T-helper 1 cell treated with Interleukin-12 subunit alpha and Interleukin-12 subunit beta and Interleukin-4 antibody, amounts not matched to agents 30 μg/mL and 1 μg/mL, for 36 hours (primary cell): Measurements from ENCODE around the gene UNC5B.

Experiments used
- H3K27ac Mint-ChIP-seq: one replicate; pipeline ENCODE4 v1.8.0; 2021; ENCODE audit warnings: mild to moderate bottlenecking, mixed read lengths
- H3K27me3 Mint-ChIP-seq: one replicate; pipeline ENCODE4 v1.8.0; 2021; ENCODE audit warnings: low read depth, mixed read lengths
- H3K36me3 Mint-ChIP-seq: one replicate; pipeline ENCODE4 v1.8.0; 2021; ENCODE audit warnings: low read depth, mixed read lengths
- H3K4me1 Mint-ChIP-seq: one replicate; pipeline ENCODE4 v1.8.0; 2021; ENCODE audit warnings: low read depth, mixed read lengths
- H3K4me3 Mint-ChIP-seq: one replicate; pipeline ENCODE4 v1.8.0; 2021; ENCODE audit warnings: mild to moderate bottlenecking, moderate library complexity, mixed read lengths
- H3K9me3 Mint-ChIP-seq: one replicate; pipeline ENCODE4 v1.8.0; 2021; ENCODE audit warnings: mixed read lengths

The UNC5B gene

DNA sequence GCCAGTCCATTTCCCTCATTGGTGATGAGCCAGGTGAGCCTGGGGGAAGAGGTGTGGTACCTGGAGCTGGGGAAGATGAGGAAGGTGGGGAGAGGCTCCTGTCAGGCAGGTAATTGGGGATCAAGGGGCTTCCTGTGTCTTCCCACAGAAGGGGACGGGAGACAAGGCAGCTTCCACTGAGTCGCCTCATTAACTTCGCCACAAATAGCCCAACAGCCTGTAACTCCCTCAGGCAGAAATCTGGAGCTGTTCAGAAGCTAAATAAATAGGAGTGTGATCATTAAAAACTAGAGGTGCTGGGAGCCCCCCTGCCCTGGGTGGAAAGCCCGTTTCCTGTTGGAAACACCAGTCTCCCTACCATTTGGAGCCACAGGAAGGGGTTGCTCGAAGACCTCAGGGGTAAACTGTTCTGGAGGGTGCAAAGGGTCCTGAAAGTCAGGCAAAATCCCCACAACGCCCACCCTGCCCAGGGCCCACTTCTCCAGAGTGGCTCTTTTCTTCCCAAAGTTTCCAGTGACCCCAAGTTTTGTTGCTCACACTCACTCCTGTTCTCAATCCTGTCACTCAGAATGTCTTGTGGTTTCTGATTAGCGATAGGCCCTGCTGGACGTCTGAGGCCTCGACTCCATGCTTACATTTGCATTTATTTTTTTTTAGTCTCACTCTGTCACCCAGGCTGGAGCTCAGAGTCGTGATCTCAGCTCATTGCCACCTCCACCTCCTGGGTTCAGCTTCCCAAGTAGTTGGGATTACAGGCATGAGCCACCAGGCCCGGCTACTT is 25.7 kb downstream of the UNC5B start:
- H3K36me3 Mint-ChIP-seq, result no peaks in the 10 kb centered on the region
- H3K27ac Mint-ChIP-seq, result no peak overlapping the region
- no peaks in the 10 kb centered on the region for H3K9me3 Mint-ChIP-seq
- no peaks in the 10 kb centered on the region for H3K27me3 Mint-ChIP-seq
- no peaks in the 10 kb centered on the region for H3K4me1 Mint-ChIP-seq
- H3K4me3 Mint-ChIP-seq, result no peak overlapping the region

- Mint-ChIP-seq H3K36me3 (no peaks in the 10 kb centered on the region), H3K27ac (no peak overlapping the region), H3K4me1 (no peaks in the 10 kb centered on the region), H3K27me3 (no peaks in the 10 kb centered on the region), H3K9me3 (no peaks in the 10 kb centered on the region), H3K4me3 (no peak overlapping the region)
Measured at GRCh38 chr10:71238626-71239025, 26.3 kb downstream of the UNC5B start.

DNA sequence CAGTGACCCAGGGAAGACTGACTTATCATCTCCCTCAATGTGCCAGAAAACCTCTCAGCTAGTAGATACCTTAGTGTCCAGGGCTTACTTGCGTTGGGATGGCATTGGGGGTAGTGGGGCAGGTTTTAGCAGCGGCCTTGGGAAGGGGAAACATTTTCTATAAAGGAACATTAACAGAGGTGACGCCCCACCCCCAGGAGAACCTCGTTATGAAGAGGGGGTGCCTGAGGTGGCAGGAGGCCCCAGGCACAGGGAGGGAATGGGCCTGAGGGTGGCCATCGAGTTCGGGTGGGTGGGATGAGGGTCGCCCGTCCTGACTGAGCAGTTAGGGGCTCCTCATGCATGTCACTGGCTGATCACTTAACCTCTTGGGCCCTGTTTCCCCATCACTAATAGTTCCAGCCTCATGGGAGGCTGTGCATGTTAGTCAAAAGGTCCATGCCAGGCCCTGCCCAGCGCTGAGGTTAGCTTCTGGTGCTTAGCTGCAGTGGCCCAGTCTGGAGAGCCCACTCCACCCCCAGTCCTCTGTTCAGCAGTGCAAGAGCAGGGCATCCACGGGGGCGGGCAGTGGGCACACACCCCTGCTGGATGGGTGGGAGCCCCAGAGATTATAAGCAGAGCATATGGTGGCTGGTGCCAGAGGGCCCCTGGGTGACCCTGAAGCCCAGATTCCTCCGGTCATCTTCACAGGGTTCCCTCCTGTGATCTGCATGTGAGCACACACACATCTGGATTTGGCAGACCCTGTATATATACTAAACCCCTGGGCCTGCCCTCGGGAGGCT is 27.0 kb downstream of the UNC5B start:
- Mint-ChIP-seq H3K36me3 (no peaks in the 10 kb centered on the region), H3K9me3 (no peaks in the 10 kb centered on the region), H3K27me3 (peaks cover under 1% of the 10 kb centered on the region), H3K4me3 (no peak overlapping the region), H3K4me1 (no peaks in the 10 kb centered on the region), H3K27ac (no peak overlapping the region)

DNA sequence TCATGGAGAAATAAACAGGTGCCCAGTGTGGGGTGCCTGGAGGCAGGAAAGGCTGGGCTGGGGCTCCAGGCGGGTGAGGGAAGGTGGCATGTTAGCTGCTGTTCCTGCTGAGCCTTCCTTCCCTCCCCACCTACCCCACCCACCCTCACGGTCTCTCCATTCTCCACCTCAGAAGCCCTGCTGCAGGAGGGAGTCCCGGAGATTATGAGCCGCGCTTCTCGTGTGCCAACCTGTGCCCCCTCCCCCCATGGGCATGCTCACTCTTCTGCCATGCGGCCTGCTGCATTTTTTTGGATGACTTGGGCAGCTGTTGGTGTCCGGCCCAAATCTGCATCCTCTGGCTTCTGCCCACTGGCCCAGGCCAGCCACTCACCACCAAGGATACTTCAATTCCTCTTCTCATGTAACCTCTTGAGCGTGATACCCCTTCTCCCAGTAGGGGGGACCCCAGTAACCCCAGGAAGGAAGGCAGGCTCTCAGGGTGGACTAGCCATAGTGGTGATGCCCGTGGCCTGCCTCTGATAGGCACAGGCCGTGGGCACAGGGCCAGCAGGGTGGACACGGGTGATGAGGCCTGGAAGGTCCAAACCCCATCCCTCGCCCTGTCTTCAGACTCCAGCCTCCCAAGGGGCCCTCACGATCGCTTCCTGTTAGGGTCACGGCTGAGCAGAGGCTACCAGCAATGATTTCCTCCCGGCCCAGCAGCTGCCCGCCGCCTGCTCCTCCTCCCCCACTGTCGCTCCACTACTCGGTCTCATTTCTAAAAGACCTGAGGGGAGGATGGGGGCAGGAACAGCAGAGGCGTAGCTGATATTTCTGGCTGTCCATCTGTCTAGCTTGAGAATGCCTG is 27.8 kb downstream of the UNC5B start:
- H3K9me3 Mint-ChIP-seq, result no peaks in the 10 kb centered on the region
- H3K4me3 Mint-ChIP-seq, result no peak overlapping the region
- peaks cover 8% of the 10 kb centered on the region for H3K27me3 Mint-ChIP-seq
- no peaks in the 10 kb centered on the region for H3K36me3 Mint-ChIP-seq
- H3K27ac Mint-ChIP-seq, result no peak overlapping the region
- H3K4me1 Mint-ChIP-seq, result no peaks in the 10 kb centered on the region

DNA sequence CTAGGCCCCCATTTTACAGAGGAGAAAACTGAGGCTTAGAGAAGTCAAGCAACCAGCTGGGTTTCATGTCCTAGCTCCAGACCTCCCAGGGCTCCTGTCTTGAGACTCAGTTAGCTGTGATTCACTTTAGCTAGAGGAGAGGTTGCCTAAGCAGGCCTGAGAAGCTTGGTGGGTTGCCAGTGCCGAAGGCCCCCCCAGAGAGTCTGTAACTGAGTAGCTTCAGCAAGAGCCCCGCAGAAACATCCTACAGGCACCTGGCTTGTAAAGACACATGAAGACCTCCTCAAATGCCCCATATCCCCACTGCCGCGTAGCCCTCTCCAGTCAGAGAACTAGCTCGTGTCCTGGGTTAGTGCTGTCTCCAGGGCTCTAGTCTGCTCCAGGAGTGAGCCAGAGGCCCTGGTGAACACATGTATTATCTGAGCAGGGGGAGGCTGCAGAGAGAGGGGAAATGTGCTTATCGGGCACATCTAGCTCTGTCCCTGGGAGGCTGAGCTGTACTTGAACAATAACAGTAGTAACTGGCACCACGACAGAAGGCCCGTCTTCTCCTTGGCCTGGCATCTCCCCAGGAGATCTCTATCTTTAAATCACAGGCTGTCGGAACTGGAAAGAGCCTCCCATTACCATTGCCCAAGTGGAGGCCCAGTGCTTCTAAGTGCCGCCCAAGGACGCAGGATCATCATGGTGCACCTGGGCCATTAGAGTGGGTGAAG is 28.9 kb downstream of the UNC5B start:
- no peak overlapping the region for H3K4me3 Mint-ChIP-seq
- no peak overlapping the region for H3K27ac Mint-ChIP-seq
- no peaks in the 10 kb centered on the region for H3K36me3 Mint-ChIP-seq
- H3K27me3 Mint-ChIP-seq, result peaks cover 8% of the 10 kb centered on the region
- no peaks in the 10 kb centered on the region for H3K4me1 Mint-ChIP-seq
- H3K9me3 Mint-ChIP-seq, result no peaks in the 10 kb centered on the region

DNA sequence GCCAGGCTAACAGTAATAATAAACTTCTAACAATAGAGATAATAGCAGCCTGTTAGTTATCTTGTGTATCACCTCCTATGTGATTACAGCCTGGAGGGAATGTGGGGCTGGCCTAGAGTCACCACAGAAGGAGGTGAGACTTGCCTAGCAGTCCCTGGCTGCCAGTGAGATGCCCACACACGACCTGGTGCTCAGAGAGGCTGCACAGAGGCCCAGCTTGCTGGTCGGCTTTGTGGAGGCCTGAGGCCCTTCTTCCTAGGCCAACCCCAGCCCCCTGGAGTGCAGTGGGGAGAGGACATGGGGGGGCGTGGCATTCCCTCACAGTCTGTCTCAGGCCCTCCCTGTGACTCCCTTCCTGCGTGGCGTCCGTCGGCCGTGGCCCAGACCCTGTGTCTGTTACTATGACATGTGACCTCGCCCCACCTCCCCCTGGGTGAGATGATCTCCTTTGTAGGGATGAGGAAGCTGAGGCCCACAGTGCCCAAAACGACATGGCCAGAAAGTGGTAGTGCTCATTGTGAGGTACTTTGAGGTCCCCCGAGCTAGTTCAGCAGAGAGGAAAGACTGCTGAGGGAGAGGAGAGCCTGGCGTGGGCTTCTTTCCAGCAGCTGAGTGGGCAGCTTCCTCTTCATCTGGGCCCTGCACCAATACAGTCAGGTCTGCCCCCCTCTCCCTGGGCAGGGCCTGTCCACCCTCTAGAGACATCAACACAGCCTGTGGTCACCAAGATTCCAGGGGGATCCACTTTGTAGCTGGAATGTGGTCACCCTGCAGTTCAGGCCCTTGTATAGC is 29.7 kb downstream of the UNC5B start:
- Mint-ChIP-seq H3K9me3 (no peaks in the 10 kb centered on the region), H3K27me3 (peaks cover 8% of the 10 kb centered on the region), H3K36me3 (no peaks in the 10 kb centered on the region), H3K4me1 (no peaks in the 10 kb centered on the region), H3K27ac (no peak overlapping the region), H3K4me3 (no peak overlapping the region)

DNA sequence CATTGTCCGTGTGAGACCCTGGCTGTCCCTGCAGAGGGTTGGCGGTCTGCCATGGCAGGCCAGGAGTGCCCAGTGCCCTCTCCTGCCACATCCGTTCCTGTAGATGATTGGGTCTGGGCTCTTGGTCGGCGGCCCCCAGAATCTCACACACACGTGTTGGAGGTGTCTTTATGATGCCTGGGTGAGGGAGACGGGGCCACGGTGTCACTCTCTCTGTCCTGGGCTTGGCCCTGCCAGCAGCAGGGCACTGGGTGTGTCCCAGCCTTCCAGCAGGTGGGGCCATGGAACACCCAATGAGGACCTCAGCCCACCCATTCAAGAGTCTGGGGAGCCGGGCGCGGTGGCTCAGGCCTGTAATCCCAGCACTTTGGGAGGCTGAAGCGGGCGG is 30.2 kb downstream of the UNC5B start:
- Mint-ChIP-seq H3K27me3 (peaks cover 8% of the 10 kb centered on the region), H3K9me3 (no peaks in the 10 kb centered on the region), H3K36me3 (no peaks in the 10 kb centered on the region), H3K4me3 (no peak overlapping the region), H3K27ac (no peak overlapping the region), H3K4me1 (no peaks in the 10 kb centered on the region)

DNA sequence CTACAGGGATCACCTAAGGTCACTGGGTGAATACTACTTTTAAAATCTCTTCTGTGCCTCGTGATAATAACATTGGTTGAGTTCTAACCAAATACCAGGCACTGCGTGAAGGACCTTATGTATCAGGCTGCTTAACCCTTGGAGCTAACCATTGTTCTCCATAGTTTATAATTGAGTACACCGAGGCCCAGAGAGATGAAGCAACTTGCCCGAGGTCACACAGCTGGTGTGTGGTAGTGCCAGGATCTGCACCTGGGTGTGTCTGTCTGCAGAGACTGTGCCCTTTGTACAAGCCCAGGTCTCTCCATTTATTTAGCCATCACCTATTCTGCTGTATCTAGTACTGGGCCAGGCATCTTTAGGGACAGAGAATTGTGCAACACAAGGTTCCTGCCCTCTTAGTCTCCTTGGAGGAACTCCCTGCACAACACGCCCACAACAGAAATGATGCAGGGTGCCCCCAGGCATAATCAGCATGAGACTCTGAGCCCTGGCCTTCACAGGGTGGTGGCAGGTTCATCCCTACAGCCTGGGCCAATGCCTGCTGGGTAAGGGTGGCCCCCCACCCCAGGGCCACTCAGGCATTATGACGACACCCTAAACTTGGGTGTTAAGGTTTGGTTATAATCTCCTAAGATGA is 31.5 kb downstream of the UNC5B start:
- H3K27ac Mint-ChIP-seq, result no peak overlapping the region
- H3K4me3 Mint-ChIP-seq, result no peak overlapping the region
- no peaks in the 10 kb centered on the region for H3K36me3 Mint-ChIP-seq
- peaks cover 8% of the 10 kb centered on the region for H3K27me3 Mint-ChIP-seq
- no peaks in the 10 kb centered on the region for H3K4me1 Mint-ChIP-seq
- H3K9me3 Mint-ChIP-seq, result no peaks in the 10 kb centered on the region

DNA sequence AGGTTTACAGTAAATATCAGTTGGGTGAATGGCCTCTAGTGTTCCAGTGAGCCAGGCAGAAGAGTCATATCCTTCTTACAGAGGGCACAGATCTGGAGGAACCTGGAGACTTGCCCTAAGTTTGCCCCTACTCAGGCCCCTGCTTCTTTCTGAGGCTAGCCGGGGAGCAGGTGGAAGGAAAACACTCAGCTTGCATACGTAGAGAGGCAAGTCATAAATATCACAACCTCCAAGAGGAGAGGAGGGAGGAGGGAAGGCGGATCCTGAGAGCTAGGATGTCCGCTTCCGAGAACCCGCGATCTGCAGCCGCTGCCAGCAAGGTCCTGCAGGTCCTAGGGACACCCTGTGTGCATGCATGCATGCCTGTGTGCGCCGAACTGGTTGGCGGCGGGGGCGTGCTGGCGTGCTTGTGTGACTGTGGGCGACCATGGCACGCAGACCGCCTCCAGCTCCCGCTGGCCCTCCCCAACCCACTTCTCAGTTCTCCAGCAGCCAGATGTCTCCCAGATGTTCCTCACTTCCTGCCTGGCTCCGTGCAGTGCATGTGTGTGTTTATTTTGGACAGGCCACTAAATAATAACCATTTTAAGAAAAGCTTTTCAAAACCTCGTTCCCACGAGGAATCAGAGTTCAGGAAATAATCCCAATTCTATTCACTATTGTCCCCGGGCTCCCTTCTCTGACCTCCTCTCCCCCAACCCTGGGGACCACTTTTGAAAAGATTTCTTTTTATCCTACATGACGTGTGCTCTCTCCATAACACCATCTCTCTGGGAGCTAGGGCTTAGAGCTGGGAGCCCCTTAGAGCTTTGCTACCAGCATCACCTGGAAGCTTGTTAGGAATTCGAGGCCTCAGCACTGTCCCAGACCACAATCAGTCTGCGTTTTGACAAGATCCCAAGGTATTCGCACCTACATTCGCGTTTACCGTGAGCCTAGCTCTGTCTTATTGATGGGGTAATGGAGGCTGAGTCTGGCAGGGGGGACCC is 32.4 kb downstream of the UNC5B start:
- no peak overlapping the region for H3K4me3 Mint-ChIP-seq
- no peak overlapping the region for H3K27ac Mint-ChIP-seq
- peaks cover 8% of the 10 kb centered on the region for H3K27me3 Mint-ChIP-seq
- no peaks in the 10 kb centered on the region for H3K9me3 Mint-ChIP-seq
- H3K4me1 Mint-ChIP-seq, result no peaks in the 10 kb centered on the region
- no peaks in the 10 kb centered on the region for H3K36me3 Mint-ChIP-seq

DNA sequence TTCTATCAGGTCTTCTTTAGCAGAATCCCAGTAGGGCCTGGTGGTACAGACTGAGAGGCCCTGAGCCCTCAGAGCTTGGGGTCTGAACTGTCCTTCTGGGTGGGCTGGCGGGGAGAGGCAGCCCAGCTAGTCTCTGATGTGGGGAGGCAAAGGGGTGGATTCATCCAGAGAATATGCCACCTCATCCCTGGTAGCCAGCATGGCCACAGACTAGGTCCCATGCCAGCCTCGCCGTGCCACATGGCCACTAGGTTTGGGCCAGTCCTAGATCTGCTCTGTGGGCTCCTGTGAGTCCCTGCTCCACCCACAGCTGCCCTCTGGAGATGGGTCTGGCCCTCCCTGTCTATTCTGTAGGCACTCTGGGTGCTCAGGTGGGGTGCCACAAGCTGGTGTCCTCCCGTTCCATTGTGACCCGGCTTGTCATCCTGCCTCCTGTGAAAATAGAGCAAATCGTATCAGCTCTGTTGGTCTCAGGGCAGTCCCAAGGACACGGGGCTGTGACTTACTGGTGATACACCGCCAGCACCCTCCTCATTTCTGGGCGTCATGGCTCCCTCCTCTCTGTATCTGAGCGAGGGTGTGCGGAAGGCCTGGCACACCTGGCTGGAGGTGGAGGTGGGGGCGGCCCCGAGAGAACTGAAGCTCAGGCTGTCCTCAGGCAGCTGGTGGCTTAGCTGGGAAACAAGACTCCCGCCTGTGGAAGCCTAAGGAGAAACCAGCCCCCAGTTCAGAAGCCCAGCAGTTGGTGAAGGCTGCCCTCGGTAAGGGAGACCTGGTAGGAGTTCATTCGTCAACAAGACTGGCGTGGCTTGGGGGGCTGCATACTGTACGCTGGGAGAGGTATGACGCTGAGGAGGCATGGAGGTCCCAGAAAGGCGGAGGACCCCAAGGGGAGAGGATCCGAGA is 33.3 kb downstream of the UNC5B start:
- Mint-ChIP-seq H3K36me3 (no peaks in the 10 kb centered on the region), H3K27ac (no peak overlapping the region), H3K27me3 (peaks cover 8% of the 10 kb centered on the region), H3K4me1 (no peaks in the 10 kb centered on the region), H3K9me3 (no peaks in the 10 kb centered on the region), H3K4me3 (no peak overlapping the region)

DNA sequence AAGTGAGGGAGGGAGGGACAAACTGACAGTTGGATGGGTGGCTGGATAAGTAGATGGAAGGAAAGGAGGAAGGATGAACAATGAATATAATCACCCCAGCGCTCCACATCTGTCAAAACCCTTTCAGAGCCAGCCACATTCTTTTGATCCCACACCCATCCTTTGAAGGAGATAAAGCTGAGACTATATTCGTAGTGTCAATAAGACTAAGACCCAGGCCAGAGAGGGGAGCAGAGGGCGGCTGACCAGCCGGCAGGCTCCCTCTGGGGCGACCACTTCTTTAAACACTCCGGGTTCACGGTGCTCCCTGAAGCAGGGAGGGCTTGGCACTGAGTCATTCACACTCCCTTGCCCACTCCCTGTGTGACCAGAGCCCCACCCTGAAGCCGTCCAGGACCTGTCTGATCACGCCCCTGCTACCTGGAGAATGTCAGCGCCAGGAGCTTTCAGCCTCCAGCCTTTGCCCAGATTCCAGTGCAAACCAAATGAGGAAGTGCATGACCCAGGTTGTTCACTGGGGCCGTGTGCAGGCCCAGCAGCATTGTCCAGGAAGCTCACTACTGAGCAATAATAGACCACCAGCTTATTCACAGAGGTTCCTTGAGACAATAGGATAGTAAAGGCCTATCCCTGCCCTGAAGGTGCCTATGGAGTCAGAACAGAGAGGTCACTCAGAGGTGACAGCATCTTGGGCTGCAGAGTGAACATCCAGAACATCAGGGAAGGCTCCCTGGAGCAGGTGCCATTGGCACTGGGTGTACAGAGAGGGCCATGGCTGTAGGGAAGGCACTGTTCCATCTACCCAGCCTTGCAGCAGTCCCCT is 34.4 kb downstream of the UNC5B start:
- Mint-ChIP-seq H3K4me1 (no peaks in the 10 kb centered on the region), H3K36me3 (no peaks in the 10 kb centered on the region), H3K27ac (no peak overlapping the region), H3K27me3 (peaks cover 8% of the 10 kb centered on the region), H3K4me3 (no peak overlapping the region), H3K9me3 (no peaks in the 10 kb centered on the region)
